Fibroblast of skin of back (primary cell): Measurements from ENCODE around the gene CAPZA2.

Source experiments
- DNase-seq: peaks from one replicate; pipeline ENCODE4 v3.0.0-alpha.2; 2013

The CAPZA2 gene

DNA sequence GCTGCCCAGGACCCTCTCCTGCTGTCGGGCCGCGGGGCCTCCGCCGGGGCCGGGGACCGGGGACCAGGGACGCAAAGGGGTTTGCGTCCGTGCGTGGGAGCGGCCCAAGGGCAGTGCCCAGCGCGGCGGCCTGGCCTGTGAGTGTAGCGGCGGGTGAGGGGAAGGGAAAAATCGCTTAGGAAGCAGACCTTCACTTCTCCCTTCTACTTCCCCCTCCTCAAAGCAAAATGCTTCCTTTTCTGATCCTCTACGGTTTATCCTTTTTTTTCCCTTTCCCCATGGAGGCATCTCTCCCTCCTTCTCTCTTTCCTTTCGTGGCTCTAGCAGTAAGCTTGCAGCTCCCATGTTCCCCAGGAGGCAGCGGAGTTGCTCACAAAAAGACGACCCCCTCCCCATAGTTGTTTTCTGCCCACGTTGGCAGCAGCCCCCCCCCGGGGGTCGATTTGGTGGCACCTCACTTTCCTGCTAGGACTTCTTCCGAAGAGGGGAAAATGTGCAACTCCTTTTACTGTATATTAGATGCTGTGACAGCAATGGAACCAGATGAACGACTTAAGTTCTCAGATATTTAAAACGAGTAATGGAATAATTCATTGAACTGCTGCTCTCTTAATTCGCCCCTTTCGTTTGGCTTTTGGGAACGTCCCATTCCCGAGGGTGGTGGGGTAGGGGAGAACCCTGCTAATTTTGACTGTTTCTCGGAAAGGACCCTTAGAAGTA, 724 bp downstream of the CAPZA2 start:
- DNase-seq, result peak; percentile 34

DNA sequence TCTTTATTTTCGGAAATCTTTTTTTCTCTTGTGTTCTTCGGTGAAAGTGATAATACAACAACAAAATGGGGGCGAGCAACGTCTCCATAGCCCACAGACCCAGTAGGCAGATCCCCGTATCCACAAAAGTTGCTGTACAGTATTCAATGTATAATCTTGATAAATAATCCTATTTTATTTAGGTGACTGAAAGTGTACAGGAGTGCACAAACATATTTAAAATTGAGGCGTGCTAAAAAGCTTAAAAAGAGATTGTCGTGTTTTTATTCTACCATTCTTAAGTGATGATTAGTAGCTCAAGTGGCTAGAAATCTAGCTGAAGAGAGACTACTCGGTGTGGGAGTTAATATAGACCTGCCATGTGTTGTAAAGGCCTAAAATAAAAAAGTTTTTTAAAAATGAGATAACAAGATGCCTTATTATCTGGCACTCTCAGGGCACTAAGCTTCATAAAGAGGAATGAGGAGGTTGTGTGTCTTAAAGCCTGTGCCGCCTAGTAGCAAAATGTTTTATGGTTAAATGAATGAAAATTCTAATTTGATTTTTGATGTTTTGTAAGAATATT, 1.6 kb downstream of the CAPZA2 start:
- no peak for DNase-seq

DNA sequence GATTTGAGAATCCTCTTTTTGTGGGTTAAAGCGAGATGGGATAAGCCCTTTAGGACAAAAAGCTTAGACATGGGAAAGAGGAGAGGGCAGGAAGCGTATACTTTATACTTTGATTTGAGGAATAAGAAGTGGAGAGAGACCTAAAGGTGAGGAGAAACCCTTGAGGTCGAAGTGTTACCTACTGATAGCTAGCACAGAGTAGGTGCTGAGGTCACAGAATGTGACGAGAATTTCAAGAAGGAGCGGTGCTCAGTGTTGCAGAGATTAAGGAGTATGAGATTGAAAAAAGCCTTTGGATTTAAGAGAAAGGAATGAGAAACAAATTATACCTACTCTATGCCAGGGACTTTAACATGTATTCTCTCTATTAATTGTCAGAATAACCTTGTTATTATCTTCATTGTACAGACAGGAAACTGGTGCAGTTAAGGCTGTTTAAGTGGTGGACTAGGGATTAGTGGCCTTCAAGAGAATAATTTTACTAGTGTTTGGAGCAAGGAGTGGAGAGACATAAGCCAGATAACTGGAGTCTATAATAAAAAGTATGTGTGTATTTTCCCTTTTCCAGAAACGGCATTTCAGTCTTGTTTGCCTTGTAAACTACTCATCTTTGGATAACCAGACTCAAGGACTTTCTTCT, 8.8 kb downstream of the CAPZA2 start:
- no peak for DNase-seq

DNA sequence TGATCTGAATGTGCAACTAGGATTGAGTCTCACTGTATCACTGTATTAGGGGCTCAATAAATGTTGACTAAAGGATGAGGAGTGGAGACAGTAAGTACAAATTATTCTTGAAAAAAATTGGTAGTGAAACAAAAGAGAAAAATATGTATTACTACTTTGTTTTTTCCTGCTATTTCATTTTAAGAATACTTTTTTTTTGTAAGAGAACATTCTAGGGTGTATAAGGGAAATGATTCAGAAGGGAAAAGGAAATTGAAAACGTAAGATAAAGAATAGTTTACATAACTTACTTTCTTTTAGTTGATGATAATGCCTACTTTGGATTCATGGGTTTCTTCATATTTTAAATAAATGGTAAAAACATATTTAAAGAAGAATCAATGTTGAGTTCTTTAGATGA, 9.6 kb downstream of the CAPZA2 start:
- DNase-seq, result peak; percentile 8

DNA sequence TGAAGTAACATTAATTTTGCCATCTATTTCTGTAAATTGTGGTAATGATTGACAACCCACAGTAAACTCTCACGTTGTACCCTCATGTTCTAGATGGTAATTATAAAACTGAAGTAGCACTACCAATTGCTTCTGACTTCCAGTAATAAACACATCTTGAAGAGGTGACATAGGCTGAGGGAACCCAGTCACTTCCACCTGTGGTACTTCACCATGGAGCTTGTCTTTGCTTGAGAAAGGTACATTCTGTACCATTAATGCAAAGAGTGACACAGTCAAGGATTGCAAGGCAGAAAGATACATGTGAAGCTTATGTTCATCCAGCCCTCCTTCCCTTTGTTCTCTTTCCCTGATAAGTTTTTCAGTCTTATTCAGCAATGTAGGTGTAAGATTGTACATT, 11.2 kb downstream of the CAPZA2 start:
- no peak for DNase-seq

DNA sequence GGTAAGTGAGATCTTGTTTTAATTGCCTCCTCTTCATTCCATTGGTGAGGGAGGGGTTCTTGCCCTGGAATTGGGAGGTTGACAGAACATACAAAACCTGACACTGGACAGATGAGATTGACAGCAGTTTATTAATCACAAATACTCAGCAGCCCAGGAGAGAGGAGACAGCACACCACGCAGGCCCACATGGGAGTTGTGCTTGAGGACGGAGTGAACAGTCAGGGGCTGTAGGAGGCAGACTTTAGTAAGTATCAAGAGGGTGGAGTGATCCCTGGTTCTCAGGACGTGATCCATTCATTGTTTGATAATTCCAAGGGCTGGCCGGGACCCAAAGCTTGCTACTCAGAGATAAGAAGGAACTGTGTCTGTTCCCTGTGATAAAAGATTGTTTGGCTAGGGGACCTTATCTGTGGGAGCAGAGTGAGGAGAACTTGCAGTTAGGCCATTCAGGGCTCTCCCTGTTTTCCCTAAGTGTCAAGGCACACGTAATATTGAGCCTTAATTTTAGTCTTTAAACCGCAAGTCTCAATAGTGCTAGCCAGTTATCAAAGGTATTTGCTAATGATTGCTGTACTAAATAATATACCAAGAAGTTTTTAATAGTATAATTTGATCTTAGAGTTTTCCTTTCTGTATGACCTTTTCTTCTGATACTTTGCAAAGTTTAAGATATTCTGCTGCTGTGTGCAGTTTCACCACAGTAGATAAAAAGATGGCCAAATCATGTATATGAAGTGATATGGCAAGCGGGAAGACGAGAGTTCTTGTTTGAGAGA, 14.5 kb downstream of the CAPZA2 start:
- no peak for DNase-seq

DNA sequence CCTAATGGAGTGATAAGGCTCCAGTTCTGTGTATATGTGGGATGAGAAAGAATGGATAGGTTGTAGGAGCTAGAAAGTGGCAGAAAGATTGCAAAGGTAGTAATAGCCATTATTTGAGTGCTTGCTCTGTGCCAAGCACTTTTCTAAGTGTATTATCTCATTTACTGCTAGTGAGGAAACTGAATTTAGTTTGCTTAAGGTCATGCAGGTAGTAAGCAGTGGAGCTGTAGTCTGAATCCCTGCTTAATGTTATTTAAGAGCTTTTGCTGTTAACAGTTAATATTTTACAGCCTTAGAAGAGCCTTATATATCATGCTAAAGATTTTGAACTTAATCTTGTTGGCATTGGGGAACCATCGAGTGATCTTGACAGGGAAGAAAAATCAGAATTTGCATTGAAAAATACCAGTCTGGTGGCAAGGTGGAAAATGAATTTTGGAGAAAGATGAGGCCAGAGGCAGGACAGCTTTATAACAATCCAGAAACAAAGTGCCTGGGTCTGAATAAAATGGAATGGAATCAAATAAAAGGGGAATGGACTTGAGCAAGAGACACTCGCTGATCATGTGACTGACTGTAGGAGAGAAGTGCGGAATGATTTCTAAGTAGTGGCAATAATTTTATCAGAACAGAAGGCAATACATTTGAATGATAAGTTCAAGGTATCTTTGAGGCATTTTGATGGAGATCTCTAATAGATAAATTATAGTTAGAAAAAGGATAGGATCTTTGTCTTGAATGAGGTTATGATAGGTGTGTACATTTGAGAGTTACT, 15.2 kb downstream of the CAPZA2 start:
- DNase-seq, result no peak

DNA sequence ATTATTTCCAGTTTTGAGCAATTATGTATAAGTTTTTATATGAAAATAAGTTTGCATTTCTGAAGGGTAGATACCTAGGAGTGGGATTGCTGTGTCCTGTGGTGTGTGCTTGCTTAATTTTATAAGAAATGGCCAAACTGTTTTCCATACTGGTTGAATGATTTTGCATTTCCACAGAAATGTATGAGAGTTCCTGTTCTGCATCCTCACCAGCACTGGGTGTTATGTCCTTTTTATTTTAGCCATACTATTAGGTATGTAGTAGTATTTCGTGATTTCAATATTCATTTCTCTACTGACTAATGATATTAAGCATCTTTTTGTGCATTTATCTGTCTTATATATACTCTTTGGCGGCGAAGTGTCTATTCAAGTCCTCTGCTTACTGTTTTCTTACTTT, 22.3 kb downstream of the CAPZA2 start:
- no peak for DNase-seq

DNA sequence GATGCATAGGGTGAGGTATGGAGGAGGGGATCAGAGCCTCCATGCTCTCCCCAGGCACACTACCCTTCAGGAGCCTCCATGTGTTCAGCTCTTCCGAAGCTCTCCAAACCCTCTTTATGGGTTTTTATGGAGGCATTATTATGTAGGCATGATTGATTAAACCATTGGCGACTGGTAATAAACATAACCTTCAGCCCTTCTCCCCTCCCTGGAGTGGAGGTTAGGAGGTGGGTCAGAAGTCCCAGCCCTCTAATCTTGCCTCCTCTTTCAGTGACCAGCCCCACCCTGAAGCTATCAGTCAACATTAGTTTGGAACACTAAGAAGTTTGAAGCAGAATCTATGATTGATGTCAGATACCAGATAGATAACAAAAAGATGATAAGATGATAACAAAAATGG, 23.3 kb downstream of the CAPZA2 start:
- no peak for DNase-seq

DNA sequence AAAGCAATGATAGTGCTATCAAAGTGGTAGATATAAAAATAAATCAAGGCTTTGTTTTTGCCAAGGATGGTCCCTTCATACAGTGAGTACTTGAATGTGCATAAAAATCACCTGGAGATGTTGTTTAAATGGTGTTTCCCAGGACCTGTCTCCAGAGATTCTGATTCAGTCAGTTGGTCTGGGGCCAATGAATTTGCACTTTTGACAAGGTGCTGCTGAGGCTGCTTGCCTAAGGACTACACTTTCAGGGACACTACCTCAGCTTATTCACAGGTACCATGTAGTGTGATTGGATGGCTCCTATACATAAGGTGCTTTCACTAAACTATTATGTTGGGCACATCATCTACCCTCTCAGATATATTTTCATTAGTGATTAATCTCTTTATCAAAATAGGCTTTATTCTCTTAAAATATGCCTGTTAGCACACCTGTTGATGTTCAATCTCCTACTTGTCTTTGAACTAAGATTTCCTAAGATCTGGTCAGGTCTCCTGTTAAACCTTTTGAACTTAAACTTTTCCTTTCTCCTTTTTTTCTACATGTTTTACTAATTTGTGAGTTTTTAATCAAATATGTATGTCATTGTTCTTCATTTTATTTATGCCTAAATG, 24.3 kb downstream of the CAPZA2 start:
- no peak for DNase-seq

DNA sequence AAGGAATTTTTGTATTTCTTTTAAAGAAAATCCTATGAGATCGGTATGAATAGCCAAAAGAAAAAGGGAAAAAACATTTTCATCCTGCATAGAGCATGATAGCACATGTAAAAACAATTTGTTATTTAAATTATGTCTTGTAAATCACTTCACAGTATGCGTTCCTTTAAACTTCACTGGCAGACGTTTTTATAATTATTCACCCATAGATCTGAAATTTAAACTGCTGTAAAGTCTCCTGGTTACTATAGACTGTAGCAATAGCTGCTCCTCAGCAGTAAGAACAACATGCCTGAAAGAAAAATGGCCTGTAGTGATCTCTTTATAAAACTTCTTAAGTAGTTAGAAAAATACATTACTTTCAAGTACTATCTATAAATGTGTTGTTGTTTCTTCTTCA, 26.5 kb downstream of the CAPZA2 start:
- DNase-seq, result no peak

DNA sequence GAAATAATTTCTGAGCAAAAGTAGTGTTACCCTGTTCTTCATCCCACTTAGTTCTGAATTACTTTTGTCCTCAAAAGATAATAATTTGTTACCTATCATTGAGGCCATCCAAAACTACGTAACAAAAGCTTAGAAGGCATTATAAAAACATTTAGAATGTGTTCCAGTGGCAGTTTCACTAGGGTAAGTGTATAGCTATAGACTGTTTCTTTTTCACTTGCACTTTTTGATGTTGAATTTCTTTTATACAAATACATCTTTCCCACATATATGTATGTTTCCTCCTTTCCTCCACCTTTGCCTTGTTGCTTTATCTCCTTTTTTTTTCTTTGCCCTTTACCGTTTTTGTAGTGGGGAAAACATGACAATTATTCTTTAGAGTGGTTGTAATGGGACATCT, 33.5 kb downstream of the CAPZA2 start:
- no peak for DNase-seq

DNA sequence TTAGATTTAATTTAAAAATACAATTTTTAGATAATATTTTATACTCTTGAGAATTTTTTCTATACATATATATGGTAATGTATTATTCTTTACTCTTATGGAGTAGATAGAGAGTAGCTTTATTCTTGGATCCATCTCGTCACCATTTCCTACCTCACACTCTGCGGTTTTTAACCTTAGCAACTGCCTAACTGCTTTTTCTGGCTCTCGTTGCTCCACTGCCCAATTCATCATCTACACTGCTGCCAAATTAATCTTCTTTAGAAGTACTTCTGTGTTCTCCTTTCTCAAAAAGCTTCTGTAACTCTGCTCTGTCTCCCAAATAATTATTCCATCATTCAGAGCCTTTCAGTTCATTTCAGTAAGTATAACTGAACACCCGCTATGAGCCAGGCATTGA, 35.3 kb downstream of the CAPZA2 start:
- no peak for DNase-seq

DNA sequence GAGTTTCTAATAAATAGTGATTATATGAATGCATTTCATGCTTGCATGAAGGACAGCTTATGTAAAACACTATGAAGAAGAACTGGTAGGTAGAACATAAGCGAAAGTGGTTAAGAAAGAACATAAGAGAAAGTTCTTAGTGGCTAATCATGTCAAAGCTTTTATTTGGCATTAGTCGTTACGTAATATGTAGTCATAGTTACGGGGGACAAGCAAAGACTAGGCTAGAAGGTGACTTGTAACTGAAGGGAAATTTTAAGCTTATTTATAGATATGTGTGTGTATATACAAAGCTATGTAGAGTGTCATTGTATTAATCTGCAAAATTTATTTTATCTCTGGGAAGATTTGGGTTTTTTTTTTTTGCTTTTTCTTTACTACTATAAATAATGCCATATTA, 36.9 kb downstream of the CAPZA2 start:
- no peak for DNase-seq

DNA sequence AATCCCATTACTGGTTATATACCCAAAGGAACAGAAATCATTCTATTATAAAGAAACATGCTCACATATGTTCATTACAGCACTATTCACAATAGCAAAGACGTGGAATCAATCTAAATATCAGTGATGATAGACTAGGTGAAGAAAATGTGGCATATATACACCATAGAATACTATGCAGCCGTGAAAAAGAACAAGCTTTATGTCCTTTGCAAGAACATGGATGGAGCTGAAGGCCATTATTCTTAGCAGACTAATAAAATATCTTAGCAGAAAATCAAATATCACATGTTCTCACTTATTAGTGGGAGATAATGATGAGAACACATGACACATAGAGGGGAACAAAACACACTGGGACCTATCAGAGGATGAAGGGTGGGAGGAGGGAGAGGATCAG, 38.8 kb downstream of the CAPZA2 start:
- DNase-seq, result no peak

DNA sequence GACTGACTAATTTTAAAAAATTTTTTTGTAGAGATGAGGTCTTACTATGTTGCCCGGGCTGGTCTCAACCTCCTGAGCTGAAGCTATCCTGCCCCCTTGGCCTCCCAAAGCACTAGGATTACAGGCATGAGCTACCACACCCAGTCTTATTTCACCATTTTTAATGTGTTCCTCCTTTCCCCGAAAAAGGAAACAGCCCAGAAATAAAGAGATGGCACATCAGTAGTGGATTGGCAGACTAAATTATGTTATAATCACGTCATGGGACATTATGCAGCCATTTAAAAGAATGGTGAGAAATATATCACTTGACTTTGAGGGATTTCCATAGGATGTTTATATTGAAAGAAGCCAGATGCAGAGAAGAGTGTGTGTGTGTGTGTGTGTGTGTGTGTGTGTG, 40.5 kb downstream of the CAPZA2 start:
- DNase-seq, result no peak

DNA sequence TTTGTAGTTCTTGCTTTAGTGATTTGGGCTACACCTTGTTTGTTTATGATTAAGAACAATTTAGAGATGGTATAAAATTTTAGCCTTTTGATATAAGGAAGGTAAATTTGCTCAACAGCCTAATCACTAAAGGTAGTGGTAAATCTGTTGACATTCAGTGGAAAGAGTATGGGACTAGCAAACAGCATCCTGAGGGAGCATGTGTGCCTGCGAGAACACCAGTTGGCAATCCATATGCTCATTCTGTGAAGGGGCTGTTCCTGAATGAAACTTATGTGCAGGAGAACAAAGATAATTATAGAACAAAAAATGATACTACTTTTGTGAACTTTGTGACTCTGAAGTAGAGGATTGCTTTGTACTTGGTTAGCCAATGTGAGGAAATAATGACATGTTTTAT, 44.0 kb downstream of the CAPZA2 start:
- no peak for DNase-seq

DNA sequence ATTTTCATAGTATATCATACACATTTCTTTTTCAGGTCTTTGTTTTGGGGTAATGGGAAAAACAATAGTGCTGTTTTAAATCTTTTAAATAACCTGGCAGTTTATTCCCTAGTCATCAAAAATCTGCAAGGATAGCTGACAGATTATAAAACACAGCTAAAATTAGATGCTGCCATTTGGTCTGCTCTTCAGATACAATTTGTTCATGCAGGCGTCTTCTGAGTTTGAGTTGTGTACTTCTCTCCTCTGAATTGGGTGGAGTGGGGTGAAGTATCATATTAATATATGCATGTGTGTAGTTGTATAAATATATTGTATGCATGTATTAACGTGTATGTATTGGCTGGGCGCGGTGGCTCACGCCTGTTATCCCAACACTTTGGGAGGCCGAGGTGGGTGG, 48.0 kb downstream of the CAPZA2 start:
- no peak for DNase-seq

DNA sequence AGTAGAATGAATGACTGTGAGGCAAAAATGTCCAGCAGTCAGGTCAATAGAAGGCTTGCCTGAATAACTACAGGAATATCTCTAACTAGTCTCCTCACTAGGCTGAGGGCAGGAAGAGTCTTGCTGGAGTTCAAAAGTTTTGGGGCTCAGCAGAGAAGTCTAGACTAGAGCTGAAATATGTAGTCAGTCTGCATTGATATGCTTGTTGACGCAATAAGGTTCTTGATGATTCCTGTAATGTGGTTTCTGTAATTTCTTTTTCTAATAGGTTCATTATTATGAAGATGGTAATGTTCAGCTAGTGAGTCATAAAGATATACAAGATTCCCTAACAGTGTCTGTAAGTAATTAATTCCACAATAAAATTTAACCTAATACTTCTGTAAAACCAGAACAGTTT, 49.4 kb downstream of the CAPZA2 start:
- DNase-seq, result peak; percentile 8

DNA sequence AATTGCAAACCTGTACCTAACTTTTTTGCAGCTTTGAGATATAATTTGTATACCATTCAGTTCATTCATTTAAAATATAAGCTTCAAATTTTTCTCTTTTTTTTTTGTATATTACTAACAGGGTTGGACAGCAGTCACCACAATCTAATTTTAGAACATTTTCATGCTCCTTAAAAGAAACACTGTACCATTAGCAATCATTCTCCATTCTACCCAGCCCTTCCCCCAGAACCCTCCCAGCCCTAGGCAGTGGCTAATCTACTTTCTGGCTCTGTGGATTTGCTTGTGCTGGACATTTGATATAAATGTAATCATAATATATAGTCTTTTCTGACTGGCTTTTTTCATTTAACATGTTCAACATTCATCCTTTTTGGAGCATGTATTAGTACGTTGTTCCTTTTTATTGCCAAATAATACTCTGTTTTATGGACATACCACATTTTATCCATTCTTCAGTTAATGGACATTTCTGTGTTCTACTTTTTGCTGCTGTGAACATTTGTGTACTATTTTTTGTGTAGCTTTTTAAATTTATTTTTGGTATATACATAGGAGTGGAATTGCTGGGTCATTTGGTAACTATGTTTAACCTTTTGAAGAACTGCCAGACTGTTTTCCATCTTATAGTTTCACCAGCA, 50.0 kb downstream of the CAPZA2 start:
- peak; percentile 11 for DNase-seq

DNA sequence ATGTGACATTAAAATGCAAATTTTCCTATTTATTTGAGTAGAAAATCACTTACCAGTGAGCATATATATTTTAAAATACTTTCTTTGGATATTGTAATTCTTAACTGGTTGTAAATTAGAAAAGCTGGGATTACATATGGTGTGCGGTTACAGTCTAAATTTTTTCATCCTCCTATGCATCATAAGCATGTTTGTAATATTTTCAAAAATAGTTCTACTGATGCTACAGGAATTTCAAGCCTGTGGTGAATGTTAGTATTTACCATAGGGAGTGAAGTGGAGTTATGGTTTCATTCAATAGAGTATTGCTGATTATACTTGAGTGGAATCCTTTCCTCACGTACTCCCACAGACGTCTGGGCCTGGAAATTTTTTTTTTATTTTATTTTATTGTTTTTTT, 56.3 kb downstream of the CAPZA2 start:
- DNase-seq, result peak; percentile 80

DNA sequence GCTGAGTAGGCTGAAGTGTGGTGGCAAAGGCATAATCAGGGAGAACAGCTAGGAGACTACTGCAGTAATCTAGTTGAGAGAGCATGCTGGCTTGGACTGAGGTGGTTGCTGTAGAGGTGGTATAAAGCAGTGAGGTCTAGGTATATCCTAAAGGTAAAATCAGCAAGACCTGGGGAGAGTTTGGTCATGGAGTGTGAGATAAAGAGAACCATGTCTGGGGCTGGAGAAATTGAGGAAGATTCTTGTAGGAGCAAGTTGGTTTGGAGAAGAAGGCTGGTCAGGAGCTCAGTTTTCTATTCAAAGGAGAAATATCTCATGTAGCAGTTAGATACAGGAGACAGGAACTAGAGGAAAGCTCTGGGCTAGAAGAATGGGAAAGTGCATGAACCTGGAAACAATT, 58.0 kb downstream of the CAPZA2 start:
- no peak for DNase-seq
